GM12875 (cell line): ENCODE measurements around the gene FAIM.

ENCODE experiments used
- H3K4me3 ChIP-seq: one replicate; pipeline ENCODE4 v1.5.1; 2011; ENCODE audit warnings: low read depth, low read length, control low read depth
- CTCF ChIP-seq: IDR thresholded peaks from 2 replicates; pipeline ENCODE4 v1.5.1; 2011; ENCODE audit warnings: low read depth, mild to moderate bottlenecking, control low read depth, inconsistent platforms, low read length, moderate library complexity, borderline replicate concordance; ENCODE audit not compliant: insufficient read depth

Gene FAIM

DNA sequence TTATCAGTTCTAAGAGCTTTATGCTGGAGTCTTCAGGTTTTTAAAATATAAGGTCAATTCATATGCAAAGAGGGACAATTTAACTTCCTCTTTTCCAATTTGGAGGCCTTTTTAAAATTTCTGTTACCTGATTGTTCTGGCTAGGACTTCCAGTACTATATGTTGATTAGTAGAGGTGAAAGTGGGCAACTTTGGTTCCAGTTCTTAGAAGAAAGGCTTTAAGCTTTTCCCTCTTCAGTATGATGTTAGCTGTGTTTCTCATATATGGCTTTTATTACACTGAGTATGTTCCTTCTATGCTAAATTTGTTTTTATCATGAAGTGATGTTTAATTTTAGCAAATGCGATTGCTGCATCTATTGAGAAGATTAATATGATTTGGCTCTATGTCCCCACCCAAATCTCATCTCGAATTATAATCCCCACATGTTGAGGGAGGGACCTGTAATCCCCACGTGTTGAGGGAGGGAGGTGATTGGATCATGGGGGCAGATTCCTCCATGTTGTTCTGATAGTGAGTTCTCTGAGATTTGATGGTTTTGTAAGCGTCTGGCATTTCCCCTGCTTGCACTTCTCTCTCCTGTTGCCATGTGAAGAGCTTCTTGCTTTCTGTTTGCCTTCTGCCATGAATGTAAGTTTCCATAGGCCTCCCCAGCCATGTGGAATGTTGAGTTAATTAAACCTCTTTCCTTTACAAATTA is 33.8 kb downstream of the FAIM start:
- no peak overlapping the region for H3K4me3 ChIP-seq
- no peak for TF ChIP-seq CTCF

DNA sequence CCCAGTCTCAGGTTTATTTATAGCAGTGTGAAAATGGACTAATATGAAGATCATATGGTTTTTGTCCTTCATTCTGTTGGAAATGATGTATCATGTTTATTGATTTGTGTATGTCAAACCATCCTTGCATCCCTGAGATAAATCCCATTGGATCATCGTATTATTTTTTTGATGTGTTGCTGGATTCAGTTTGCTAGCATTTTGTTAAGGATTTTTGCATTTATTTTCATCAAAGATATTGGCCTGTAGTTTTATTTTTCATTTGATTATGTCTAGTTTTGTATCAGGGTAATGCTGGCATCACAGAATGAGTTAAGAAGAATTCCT is 34.3 kb downstream of the FAIM start:
- no peak for TF ChIP-seq CTCF

GRCh38 chr3:138646008-138646407 is 37.4 kb downstream of the FAIM start:
- no peak for TF ChIP-seq CTCF

More for the DNA sequence above, 34.3 kb downstream of the FAIM start:
- no peak overlapping the region for H3K4me3 ChIP-seq

DNA sequence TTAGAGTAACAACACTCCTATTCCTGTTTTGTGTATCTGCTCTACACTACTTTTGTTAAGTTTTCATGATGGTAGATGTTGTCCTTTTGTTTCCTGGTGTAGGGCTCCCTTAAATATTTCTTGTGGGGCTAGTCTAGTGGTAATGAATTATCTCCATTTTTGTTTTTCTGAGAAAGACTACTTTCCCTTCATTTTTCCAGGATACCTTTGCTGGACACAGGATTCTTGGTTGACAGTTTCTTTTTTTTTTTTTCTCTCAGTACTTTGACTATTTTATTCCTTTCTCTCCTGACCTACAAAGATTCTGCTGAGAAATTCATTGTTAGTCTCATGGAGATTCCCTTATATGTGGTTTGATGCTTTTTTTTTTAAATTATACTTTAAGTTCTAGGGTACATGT is 37.9 kb downstream of the FAIM start:
- no peak for TF ChIP-seq CTCF
- no peak overlapping the region for H3K4me3 ChIP-seq

More at GRCh38 chr3:138646008-138646407, 37.4 kb downstream of the FAIM start:
- H3K4me3 ChIP-seq, result no peak overlapping the region

- no peak for TF ChIP-seq CTCF
- no peak overlapping the region for H3K4me3 ChIP-seq
Observed at GRCh38 chr3:138649134-138649533, 40.6 kb downstream of the FAIM start.

GRCh38 chr3:138653567-138653966 is 45.0 kb downstream of the FAIM start:
- H3K4me3 ChIP-seq, result no peak overlapping the region
- no peak for TF ChIP-seq CTCF

- no peak overlapping the region for H3K4me3 ChIP-seq
- TF ChIP-seq CTCF, result no peak
Observed at GRCh38 chr3:138657508-138657907, 48.9 kb downstream of the FAIM start.
